Mammary epithelial cell (primary cell): ENCODE results near the gene HNF4A.

ENCODE experiments used
- EZH2 ChIP-seq: IDR thresholded peaks from 2 replicates; pipeline ENCODE4 v1.6.1; 2012; ENCODE audit warnings: low read length, inconsistent platforms, borderline replicate concordance
- TF ChIP-seq, protein P1 (sequence below), 2 donors: IDR thresholded peaks in 1 of 2; conservative IDR thresholded peaks in 1 of 2; 2 replicates each; pipeline ENCODE4 v1.5.1; 2011 to 2012; ENCODE audit warnings: inconsistent platforms in 2 of 2, low read length in 2 of 2, mild to moderate bottlenecking in 2 of 2, control low read depth in 1 of 2, low read depth in 1 of 2; ENCODE audit not compliant: insufficient read depth in 1 of 2; ENCODE audit errors: extremely low read depth in 1 of 2

GRCh38 chr20:44356353-44356723 lies 839 bp downstream of the HNF4A start:
- TF ChIP-seq, protein P1, sequence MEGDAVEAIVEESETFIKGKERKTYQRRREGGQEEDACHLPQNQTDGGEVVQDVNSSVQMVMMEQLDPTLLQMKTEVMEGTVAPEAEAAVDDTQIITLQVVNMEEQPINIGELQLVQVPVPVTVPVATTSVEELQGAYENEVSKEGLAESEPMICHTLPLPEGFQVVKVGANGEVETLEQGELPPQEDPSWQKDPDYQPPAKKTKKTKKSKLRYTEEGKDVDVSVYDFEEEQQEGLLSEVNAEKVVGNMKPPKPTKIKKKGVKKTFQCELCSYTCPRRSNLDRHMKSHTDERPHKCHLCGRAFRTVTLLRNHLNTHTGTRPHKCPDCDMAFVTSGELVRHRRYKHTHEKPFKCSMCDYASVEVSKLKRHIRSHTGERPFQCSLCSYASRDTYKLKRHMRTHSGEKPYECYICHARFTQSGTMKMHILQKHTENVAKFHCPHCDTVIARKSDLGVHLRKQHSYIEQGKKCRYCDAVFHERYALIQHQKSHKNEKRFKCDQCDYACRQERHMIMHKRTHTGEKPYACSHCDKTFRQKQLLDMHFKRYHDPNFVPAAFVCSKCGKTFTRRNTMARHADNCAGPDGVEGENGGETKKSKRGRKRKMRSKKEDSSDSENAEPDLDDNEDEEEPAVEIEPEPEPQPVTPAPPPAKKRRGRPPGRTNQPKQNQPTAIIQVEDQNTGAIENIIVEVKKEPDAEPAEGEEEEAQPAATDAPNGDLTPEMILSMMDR (conservative IDR thresholded peaks at IDR 0.05 in 1 of 2, IDR thresholded peaks at IDR 0.05 in 1 of 2; ENCODE audit: extremely low read depth in 1 of 2, insufficient read depth in 1 of 2, low read depth in 1 of 2, low read length in 2 of 2): no peak
- no peak for TF ChIP-seq EZH2
